HEK293T (cell line): ENCODE measurements around the gene KAT6B.

Experiments
- FOXA1 ChIP-seq: fragments of 450-650 bp; IDR thresholded peaks from 2 replicates; pipeline ENCODE4 v1.6.1; 2016; ENCODE audit warnings: mild to moderate bottlenecking
- FOXK2 ChIP-seq: fragments of 450-650 bp; IDR thresholded peaks from 2 replicates; pipeline ENCODE4 v1.6.1; 2016; ENCODE audit warnings: mild to moderate bottlenecking
- SP1 ChIP-seq: fragments of 450-650 bp; IDR thresholded peaks from 2 replicates; pipeline ENCODE4 v1.6.1; 2017
- SUZ12 ChIP-seq: fragments of 450-650 bp; IDR thresholded peaks from 2 replicates; pipeline ENCODE4 v1.6.1; 2016; ENCODE audit warnings: mild to moderate bottlenecking
- ZNF384 ChIP-seq: fragments of 450-650 bp; IDR thresholded peaks from 2 replicates; pipeline ENCODE4 v1.6.1; 2016

- TF ChIP-seq FOXK2 (no peak), SP1 (no peak), FOXA1 (no peak), ZNF384 (no peak), SUZ12 (no peak)
These were observed 211.1 kb downstream of the KAT6B start for GRCh38 chr10:75037171-75038153.
